ENCODE measurements around the gene ITGA5.

DNA sequence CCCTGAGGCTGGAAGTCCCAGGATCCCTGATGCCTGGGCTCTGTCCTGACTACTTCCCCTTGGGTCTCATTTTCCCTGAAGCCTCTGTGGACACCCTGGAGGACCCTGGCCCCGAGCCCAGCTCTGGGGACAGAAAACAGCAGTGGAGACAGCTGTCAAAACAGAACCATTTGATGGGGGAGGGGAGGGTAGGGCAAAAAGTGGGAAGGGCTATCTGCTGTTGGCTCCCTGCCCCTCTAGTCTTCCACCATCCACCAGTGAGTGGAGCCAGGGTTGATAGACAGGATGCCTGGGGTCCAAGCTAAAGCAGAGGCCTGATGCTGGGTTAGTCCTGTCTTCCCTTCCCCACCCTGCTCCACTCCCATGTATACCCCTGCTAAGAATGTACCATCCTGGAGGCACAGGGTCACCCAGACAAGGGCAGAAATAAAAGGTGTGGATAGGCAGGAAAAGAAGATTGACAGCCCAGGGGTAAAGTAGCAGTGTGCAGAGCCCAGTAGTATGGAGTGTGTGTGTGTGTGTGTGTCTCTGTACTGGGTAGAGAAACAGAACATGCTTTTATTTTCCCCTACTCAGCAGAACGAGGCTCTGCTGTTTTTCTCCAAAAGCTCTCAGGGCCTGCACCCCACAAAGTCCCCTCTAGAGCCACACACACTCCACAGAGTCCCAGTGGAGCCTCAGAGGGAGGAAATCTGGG lies 44.4 kb downstream of the ITGA5 start:
- TF ChIP-seq, protein P1, sequence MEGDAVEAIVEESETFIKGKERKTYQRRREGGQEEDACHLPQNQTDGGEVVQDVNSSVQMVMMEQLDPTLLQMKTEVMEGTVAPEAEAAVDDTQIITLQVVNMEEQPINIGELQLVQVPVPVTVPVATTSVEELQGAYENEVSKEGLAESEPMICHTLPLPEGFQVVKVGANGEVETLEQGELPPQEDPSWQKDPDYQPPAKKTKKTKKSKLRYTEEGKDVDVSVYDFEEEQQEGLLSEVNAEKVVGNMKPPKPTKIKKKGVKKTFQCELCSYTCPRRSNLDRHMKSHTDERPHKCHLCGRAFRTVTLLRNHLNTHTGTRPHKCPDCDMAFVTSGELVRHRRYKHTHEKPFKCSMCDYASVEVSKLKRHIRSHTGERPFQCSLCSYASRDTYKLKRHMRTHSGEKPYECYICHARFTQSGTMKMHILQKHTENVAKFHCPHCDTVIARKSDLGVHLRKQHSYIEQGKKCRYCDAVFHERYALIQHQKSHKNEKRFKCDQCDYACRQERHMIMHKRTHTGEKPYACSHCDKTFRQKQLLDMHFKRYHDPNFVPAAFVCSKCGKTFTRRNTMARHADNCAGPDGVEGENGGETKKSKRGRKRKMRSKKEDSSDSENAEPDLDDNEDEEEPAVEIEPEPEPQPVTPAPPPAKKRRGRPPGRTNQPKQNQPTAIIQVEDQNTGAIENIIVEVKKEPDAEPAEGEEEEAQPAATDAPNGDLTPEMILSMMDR (IDR thresholded peaks at IDR 0.05): no peak
- TF ChIP-seq POLR2AphosphoS5 (IDR thresholded peaks at IDR 0.05; ENCODE audit: low read depth, low read length): no peak

All from Panc1 (cell line).